SK-N-SH (cell line): ENCODE results near the gene SYNJ2. TPM values are rescaled to one million over a fixed set of nuclear protein-coding genes. Genes with fewer than 3 reads are reported as not detected.

Source experiments
- CTCF ChIA-PET: fragments of 300-600, 350-600 bp; formaldehyde crosslinking; extraction: SDS; loops from one replicate; lab custom pipeline; 2021; lab: Yijun Ruan, JAX
- POLR2A ChIA-PET: fragments of 350-600 bp; sonication (Branson Sonifier 250); formaldehyde crosslinking; extraction: SDS; loops from one replicate; lab custom pipeline; 2020; ENCODE audit warnings: antibody characterized with exemption, inconsistent platforms; lab: Yijun Ruan, JAX
- DNase-seq: peaks from one replicate; pipeline ENCODE4 v3.0.0; 2012
- H2AFZ ChIP-seq: fragments of 200-600 bp; sonication (generic); 2 replicates; pipeline ENCODE4 v1.8.1; 2016; ENCODE audit warnings: antibody characterized with exemption, mild to moderate bottlenecking, low read depth
- H3F3A ChIP-seq: fragments of 200-600 bp; sonication (generic); replicated peaks from 2 replicates; pipeline ENCODE3; 2016; ENCODE audit warnings: antibody characterized with exemption, mild to moderate bottlenecking; ENCODE audit not compliant: insufficient read depth
- H3K27ac ChIP-seq, 2 experiments: fragments of 200-500 bp in 1 of 2; fragments of 200-600 bp in 1 of 2; sonication (Bioruptor generic) in 1 of 2; sonication (generic), shearing (Covaris generic) in 1 of 2; 2 replicates each; pipeline versions ENCODE4 v1.5.1 to v1.6.1; 2014 to 2016; ENCODE audit warnings: low read depth in 2 of 2, inconsistent platforms in 1 of 2, low read length in 1 of 2, mild to moderate bottlenecking in 1 of 2, mixed read lengths in 1 of 2
- H3K27me3 ChIP-seq: fragments of 200-600 bp; sonication (generic), shearing (Covaris generic); 2 replicates; pipeline ENCODE4 v1.6.1; 2016; ENCODE audit warnings: mixed run types; ENCODE audit not compliant: insufficient read depth
- H3K36me3 ChIP-seq, 2 experiments: fragments of 200-500 bp in 1 of 2; fragments of 200-600 bp in 1 of 2; sonication (Bioruptor generic) in 1 of 2; sonication (generic) in 1 of 2; replicated peaks in 1 of 2; 2 replicates each; pipeline versions ENCODE3 to v1.5.1; 2014 to 2016; ENCODE audit warnings: low read length in 1 of 2, mild to moderate bottlenecking in 1 of 2; ENCODE audit not compliant: insufficient read depth in 2 of 2, control insufficient read depth in 1 of 2
- H3K4me1 ChIP-seq, 2 experiments: fragments of 200-500 bp in 1 of 2; fragments of 200-600 bp in 1 of 2; sonication (Bioruptor generic) in 1 of 2; sonication (generic), shearing (Covaris generic) in 1 of 2; 2 replicates each; pipeline versions ENCODE4 v1.5.1 to v1.6.1; 2014 to 2016; ENCODE audit warnings: low read depth in 1 of 2, low read length in 1 of 2, mixed run types in 1 of 2; ENCODE audit not compliant: insufficient read depth in 2 of 2, control insufficient read depth in 1 of 2
- H3K4me2 ChIP-seq: fragments of 200-600 bp; sonication (generic), shearing (Covaris generic); 2 replicates; pipeline ENCODE4 v1.6.1; 2017; ENCODE audit warnings: mixed run types
- H3K4me3 ChIP-seq, 2 experiments: fragments of 200-500 bp in 1 of 2; fragments of 200-600 bp in 1 of 2; sonication (Bioruptor generic) in 1 of 2; sonication (generic), shearing (Covaris generic) in 1 of 2; 2 replicates each; pipeline versions ENCODE4 v1.5.1 to v1.8.1; 2014 to 2016; ENCODE audit warnings: low read depth in 2 of 2, inconsistent platforms in 1 of 2, low read length in 1 of 2, mild to moderate bottlenecking in 1 of 2, mixed read lengths in 1 of 2, moderate library complexity in 1 of 2
- H3K79me2 ChIP-seq: fragments of 200-600 bp; sonication (generic); 2 replicates; pipeline ENCODE4 v1.8.1; 2017; ENCODE audit warnings: mild to moderate bottlenecking; ENCODE audit not compliant: insufficient read depth
- H3K9ac ChIP-seq: fragments of 200-600 bp; sonication (generic); 2 replicates; pipeline ENCODE4 v1.6.1; 2017; ENCODE audit warnings: mixed run types
- H3K9me2 ChIP-seq: fragments of 200-600 bp; sonication (generic); 2 replicates; pipeline ENCODE4 v1.6.1; 2017; ENCODE audit warnings: mixed run types
- H3K9me3 ChIP-seq: fragments of 200-600 bp; sonication (generic); 2 replicates; pipeline ENCODE4 v1.6.1; 2017; ENCODE audit warnings: mixed run types, mild to moderate bottlenecking, moderate library complexity
- H4K20me1 ChIP-seq: fragments of 200-600 bp; sonication (generic); 2 replicates; pipeline ENCODE4 v1.6.1; 2017; ENCODE audit warnings: mild to moderate bottlenecking, mixed run types; ENCODE audit not compliant: insufficient read depth
- CHD2 ChIP-seq: fragments of 150-350 bp; IDR thresholded peaks from 2 replicates; pipeline ENCODE4 v1.6.1; 2018; ENCODE audit warnings: low read length; ENCODE audit not compliant: partially characterized antibody
- CTCF ChIP-seq: fragments of 200-600 bp; sonication (generic); IDR thresholded peaks from 2 replicates; pipeline ENCODE4 v1.6.1; 2017; ENCODE audit warnings: antibody characterized with exemption, mild to moderate bottlenecking, moderate library complexity
- ELF1 ChIP-seq: IDR thresholded peaks from 2 replicates; pipeline ENCODE4 v1.4.0; 2012
- EZH2phosphoT487 ChIP-seq: fragments of 200-600 bp; sonication (generic); IDR thresholded peaks from 2 replicates; pipeline ENCODE4 v1.6.1; 2017; ENCODE audit warnings: low read depth, mixed run types, mild to moderate bottlenecking, antibody characterized with exemption, moderate library complexity, borderline replicate concordance
- FOXJ3 ChIP-seq: sonication (generic); formaldehyde crosslinking; IDR thresholded peaks from 2 replicates; pipeline ENCODE4 v1.5.1; 2020; ENCODE audit warnings: mild to moderate bottlenecking, missing genetic modification reagents
- FOXM1 ChIP-seq: IDR thresholded peaks from 2 replicates; pipeline ENCODE4 v1.4.0; 2012; ENCODE audit warnings: low read depth, mild to moderate bottlenecking
- MEF2A ChIP-seq: IDR thresholded peaks from 2 replicates; pipeline ENCODE4 v1.4.0; 2012; ENCODE audit warnings: low read depth, borderline replicate concordance
- MXI1 ChIP-seq: IDR thresholded peaks from 2 replicates; pipeline ENCODE4 v1.6.1; 2012; ENCODE audit warnings: mild to moderate bottlenecking, low read depth, low read length, improper control_type of control experiment
- POLR2AphosphoS5 ChIP-seq: IDR thresholded peaks from 2 replicates; pipeline ENCODE4 v1.6.1; 2012; ENCODE audit warnings: low read depth, low read length
- REST ChIP-seq: IDR thresholded peaks from 2 replicates; pipeline ENCODE4 v1.6.1; 2012; ENCODE audit warnings: mild to moderate bottlenecking, low read depth, low read length, moderate library complexity
- TCF12 ChIP-seq: IDR thresholded peaks from 2 replicates; pipeline ENCODE4 v1.4.0; 2012
- USF1 ChIP-seq: IDR thresholded peaks from 2 replicates; pipeline ENCODE4 v1.4.0; 2012; ENCODE audit warnings: low read depth, borderline replicate concordance
- USF2 ChIP-seq: fragments of 150-350 bp; IDR thresholded peaks from 2 replicates; pipeline ENCODE4 v1.6.1; 2017; ENCODE audit warnings: antibody characterized with exemption, low read length, low read depth, borderline replicate concordance
- WGBS: methylation state at CpG from one replicate; pipeline ENCODE4 v1.1.6; 2017; ENCODE audit warnings: low lambda C conversion rate; 5-methylcytosine and 5-hydroxymethylcytosine counted together
- polyA plus RNA-seq, 3 experiments: library from polyadenylated mRNA; depleted of rRNA; stranded (reverse); fragments of >200 nt; gene quantifications; 2 replicates each; pipeline ENCODE4 v1.2.3, GENCODE V29; 2012
- TF ChIP-seq, protein P1 (sequence below): IDR thresholded peaks from 2 replicates; pipeline ENCODE4 v1.4.0; 2012; ENCODE audit warnings: low read depth

SYNJ2 gene
- polyA plus RNA-seq, 1 of the 3 experiments (the other 2 are of a cell fraction): 40.0 TPM

DNA sequence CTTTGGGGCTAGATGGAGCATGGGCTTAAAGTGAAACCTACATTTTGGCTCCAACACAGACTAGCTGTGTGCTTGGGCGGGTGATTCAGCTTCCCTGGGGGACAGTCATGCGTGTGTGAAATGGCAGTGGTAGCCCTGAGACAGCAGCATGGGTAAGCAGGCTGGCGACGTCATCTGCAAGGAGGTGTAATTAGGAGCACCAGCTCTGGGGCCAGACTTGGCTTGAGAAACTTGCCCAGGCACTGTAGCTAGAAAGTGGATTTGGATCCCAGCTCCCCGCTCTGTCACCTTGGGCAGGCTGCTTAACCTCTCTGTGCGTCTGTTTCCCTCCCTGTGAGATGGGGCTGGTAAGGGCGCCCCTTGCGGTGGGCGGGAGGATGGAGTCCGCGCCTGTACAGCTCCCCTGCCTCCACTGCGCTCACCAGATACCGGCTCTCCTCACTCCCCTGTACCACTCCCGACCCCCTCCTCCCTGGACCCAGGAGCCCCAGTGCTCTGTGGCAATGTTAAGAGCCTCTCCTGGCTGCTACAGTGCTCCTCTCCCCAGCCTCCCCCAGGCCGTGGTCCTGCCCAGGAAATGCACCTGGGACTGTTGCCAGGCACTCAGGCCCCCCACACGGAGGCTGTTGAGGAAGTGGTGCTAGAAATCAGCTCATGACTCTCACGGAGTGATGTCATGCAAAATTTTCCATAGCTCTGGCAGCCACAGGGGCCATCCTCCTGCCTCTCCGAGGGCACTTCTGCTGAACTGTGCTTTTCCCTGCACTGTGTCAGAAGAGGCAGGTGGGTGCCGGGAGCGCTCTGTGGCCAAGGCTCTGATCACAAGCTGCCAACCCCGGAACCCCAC is 44.6 kb downstream of the SYNJ2 start (continued):
- TF ChIP-seq USF1: no peak
- no peak for TF ChIP-seq MEF2A
- TF ChIP-seq REST: peak; percentile 17; the same call in 1 of the 2 replicates
- no peak for TF ChIP-seq CHD2
- no peak for TF ChIP-seq EZH2phosphoT487
- TF ChIP-seq USF2: no peak

- no peak for DNase-seq
- Histone ChIP-seq H3K4me2 (peak overlapping the region; percentile 63), H4K20me1 (no peaks in the 10 kb centered on the region), H2AFZ (no peak overlapping the region), H3K9me3 (no peaks in the 10 kb centered on the region), H3K27ac (peak overlapping the region; percentile 56 to 96), H3K4me1 (peaks cover 21 to 38% of the 10 kb centered on the region in 2 experiments; a peak in 3 of 4 replicates), H3K27me3 (no peaks in the 10 kb centered on the region), H3F3A (peaks cover 66% of the 10 kb centered on the region), H3K36me3 (peaks cover 3 to 15% of the 10 kb centered on the region in 2 experiments), H3K4me3 (no peak overlapping the region), H3K9me2 (no peaks in the 10 kb centered on the region), H3K79me2 (peaks cover 74% of the 10 kb centered on the region), H3K9ac (peak overlapping the region; percentile 70)
- ChIA-PET POLR2A (interaction anchor here (0.9 kb wide), 1 partner anchor 16 kb away, joined by 3 read pairs; no protein-coding TSS in a partner anchor), CTCF (interaction anchor here (0.8 to 1.9 kb wide), 12 partner anchors 11 to 361 kb away, joined by 3 to 10 read pairs (median 4); no protein-coding TSS in a partner anchor)
- WGBS: 95% methylated on average over 21 of the region's 23 CpGs
- no peak for TF ChIP-seq FOXM1
- no peak for TF ChIP-seq CTCF
- TF ChIP-seq, protein P1, sequence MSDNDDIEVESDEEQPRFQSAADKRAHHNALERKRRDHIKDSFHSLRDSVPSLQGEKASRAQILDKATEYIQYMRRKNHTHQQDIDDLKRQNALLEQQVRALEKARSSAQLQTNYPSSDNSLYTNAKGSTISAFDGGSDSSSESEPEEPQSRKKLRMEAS: no peak
- TF ChIP-seq TCF12: no peak
- 0 out of 2 replicates have a peak, but pooled peaks have one; percentile 2 for TF ChIP-seq POLR2AphosphoS5
- no peak for TF ChIP-seq FOXJ3 (CRISPR knock-in tag)
- no peak for TF ChIP-seq ELF1
- TF ChIP-seq MXI1: no peak
Measured at GRCh38 chr6:158026901-158027589, 45.4 kb downstream of the SYNJ2 start.
